Measurements from ENCODE around the gene ADAMTS13. TPM values are rescaled to one million over a fixed set of nuclear protein-coding genes. Genes with fewer than 3 reads are reported as not detected.

The ADAMTS13 gene
- total RNA-seq, 2 experiments from 2014 or later = 2.2 to 2.6 TPM

DNA sequence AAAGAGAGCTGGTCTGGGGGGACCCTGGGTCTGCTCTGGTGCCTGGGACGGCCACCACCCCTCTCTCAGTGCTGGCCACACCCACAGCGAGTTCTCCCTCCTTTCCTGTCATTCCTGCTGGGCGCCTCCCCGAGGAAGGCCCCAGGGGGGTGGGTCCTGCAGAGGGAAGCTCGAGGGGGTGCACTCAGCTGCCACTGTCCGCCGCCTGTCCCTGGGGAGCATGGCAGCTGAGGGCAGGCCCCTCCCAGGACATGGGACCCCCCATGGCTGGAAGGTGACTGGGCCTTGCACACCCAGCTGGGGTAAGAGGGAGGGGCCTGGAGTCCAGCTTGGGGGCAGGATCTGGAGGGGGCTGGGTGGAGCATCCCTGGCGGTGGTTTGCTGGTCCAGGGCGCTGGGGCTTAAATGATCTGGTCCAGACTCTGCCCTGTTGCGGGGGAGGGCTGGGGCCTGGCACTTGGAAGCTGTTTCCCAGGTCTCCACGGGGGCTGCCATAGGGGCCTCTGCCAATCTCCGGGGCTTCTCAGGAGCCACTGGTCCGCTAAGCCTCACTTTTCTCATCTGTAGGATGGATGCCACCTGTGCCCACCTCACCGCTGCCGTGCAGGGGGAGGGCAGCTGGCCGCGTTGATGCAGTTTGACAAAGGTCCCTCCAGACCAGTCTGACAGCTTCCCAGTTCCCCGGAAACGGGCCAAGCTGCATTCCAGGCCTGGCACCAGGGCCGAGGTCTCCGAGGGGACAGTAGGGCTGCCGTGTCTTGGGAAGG is 62.7 kb downstream of the ADAMTS13 start:
- ChIA-PET POLR2A (interaction anchor here (0.8 kb wide), 1 partner anchor 299 kb away, joined by 3 read pairs; no protein-coding TSS in a partner anchor), CTCF (interaction anchor here (1.5 kb wide), 2 partner anchors 24 to 299 kb away, joined by 3 read pairs; no protein-coding TSS in a partner anchor)
- Histone ChIP-seq H3K9me3 (ENCODE audit: control insufficient read depth in 1 of 2, insufficient read depth in 1 of 2, low read length in 2 of 2) (no peaks in the 10 kb centered on the region), H3K36me3 (ENCODE audit: insufficient read depth, low read length) (no peaks in the 10 kb centered on the region), H3K27me3 (ENCODE audit: control insufficient read depth in 1 of 2, insufficient read depth in 2 of 2, low read length in 2 of 2) (no peaks in the 10 kb centered on the region), H3K4me3 (ENCODE audit: low read length) (no peak overlapping the region), H3K27ac (ENCODE audit: low read depth in 1 of 2, low read length in 2 of 2) (no peak overlapping the region), H3K4me1 (ENCODE audit: insufficient read depth, low read length) (peaks cover 8% of the 10 kb centered on the region)
- intact Hi-C loops (cut with DNase I, micrococcal nuclease) = loop anchor here (5.0 kb wide), 2 partner anchors 133 to 508 kb away; partner anchors contain the start of gene GFI1B (in 1 of the 2)
- H3K4me1 Mint-ChIP-seq (ENCODE audit: low read depth) = peaks cover 9% of the 10 kb centered on the region
- H3K9me3 Mint-ChIP-seq = no peaks in the 10 kb centered on the region
- H3K27ac Mint-ChIP-seq = no peak overlapping the region
- H3K4me3 Mint-ChIP-seq = no peak overlapping the region
- ATAC-seq (ENCODE audit: poor library complexity) (no peak), DNase-seq (no peak)
- no peaks in the 10 kb centered on the region for H3K27me3 Mint-ChIP-seq
- H3K36me3 Mint-ChIP-seq (ENCODE audit: low read depth) = no peaks in the 10 kb centered on the region
- TF ChIP-seq, protein P1, sequence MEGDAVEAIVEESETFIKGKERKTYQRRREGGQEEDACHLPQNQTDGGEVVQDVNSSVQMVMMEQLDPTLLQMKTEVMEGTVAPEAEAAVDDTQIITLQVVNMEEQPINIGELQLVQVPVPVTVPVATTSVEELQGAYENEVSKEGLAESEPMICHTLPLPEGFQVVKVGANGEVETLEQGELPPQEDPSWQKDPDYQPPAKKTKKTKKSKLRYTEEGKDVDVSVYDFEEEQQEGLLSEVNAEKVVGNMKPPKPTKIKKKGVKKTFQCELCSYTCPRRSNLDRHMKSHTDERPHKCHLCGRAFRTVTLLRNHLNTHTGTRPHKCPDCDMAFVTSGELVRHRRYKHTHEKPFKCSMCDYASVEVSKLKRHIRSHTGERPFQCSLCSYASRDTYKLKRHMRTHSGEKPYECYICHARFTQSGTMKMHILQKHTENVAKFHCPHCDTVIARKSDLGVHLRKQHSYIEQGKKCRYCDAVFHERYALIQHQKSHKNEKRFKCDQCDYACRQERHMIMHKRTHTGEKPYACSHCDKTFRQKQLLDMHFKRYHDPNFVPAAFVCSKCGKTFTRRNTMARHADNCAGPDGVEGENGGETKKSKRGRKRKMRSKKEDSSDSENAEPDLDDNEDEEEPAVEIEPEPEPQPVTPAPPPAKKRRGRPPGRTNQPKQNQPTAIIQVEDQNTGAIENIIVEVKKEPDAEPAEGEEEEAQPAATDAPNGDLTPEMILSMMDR (IDR thresholded peaks at IDR 0.05) = no peak

DNA sequence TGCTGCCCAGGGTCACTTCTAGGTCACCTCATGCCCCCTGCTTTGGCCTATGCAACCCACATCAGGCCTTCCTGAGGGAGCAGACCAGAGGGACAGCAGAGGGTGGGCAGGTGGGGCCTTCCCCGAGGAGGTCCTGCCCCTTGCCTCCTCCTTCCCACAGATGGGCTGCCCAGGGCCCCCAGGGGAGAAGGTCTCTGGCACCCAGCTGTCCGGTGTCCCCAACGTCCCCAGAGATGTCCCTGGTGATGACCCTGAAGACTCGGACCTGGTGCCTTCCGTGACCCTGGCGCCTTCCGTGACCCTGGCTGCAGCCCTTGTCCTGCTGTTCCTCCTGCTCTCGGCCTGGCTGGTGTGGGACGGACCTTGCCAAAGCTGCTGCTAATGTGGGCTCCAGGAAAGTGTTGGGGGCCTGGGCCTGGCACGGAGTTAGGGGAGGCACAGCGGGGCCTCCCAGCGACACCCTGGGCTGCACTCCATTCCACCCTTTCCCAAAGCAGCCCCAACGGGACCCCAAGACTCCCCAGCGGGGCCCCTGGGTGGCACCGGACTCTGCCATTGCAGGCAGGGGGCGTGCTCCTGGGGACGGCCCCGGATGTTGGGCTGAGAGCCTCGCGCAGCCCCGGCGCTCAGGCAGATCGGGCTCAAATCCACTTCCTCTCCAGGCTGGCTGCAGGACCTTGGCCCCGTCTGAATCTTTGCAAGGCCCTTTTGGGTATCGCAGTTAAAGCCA is 63.5 kb downstream of the ADAMTS13 start:
- Histone ChIP-seq H3K36me3 (ENCODE audit: insufficient read depth, low read length) (no peaks in the 10 kb centered on the region), H3K27me3 (ENCODE audit: control insufficient read depth in 1 of 2, insufficient read depth in 2 of 2, low read length in 2 of 2) (no peaks in the 10 kb centered on the region), H3K4me1 (ENCODE audit: insufficient read depth, low read length) (peaks cover 6% of the 10 kb centered on the region), H3K4me3 (ENCODE audit: low read length) (no peak overlapping the region), H3K27ac (ENCODE audit: low read depth in 1 of 2, low read length in 2 of 2) (no peak overlapping the region), H3K9me3 (ENCODE audit: control insufficient read depth in 1 of 2, insufficient read depth in 1 of 2, low read length in 2 of 2) (no peaks in the 10 kb centered on the region)
- TF ChIP-seq, protein P1 (IDR thresholded peaks at IDR 0.05) = no peak
- no peak overlapping the region for H3K27ac Mint-ChIP-seq
- no peak overlapping the region for H3K4me3 Mint-ChIP-seq
- peaks cover 6% of the 10 kb centered on the region for H3K4me1 Mint-ChIP-seq (ENCODE audit: low read depth)
- ATAC-seq (ENCODE audit: poor library complexity) (peak; percentile 12), DNase-seq (peak in 4 of 14 experiments; percentile 15 to 45 (median 28))
- CTCF ChIA-PET = interaction anchor here (1.4 to 1.5 kb wide), 3 partner anchors 25 to 299 kb away, joined by 3 read pairs; no protein-coding TSS in a partner anchor
- intact Hi-C loops (cut with DNase I, micrococcal nuclease) = loop anchor here (1.0 to 5.0 kb wide), 6 partner anchors 78 to 508 kb away; partner anchors contain the start of gene GFI1B (in 1 of the 2)
- no peaks in the 10 kb centered on the region for H3K9me3 Mint-ChIP-seq
- POLR2A ChIA-PET = interaction anchor here (0.8 kb wide), 1 partner anchor 300 kb away, joined by 3 read pairs; no protein-coding TSS in a partner anchor
- H3K36me3 Mint-ChIP-seq (ENCODE audit: low read depth) = no peaks in the 10 kb centered on the region
- no peaks in the 10 kb centered on the region for H3K27me3 Mint-ChIP-seq

DNA sequence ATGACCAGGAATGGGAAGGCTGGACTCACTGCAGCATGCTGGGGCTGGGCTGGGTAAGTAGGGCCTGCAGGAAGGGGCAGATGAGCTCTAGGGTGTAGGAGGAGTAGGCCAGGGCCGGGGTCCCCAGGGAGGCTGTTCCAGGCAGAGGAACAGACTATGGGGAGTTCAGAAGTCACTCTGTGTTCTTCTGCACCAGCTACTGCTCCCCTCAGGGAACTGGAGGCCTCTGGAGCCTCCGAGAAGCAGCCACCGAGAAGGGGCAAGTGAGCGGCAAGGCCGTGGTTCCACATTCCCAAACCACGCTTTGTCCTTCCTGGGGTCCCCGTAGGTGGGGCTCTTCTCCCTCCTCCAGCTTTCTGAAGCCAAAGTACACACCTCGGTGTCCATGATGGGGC is 65.2 kb downstream of the ADAMTS13 start:
- H3K27ac Mint-ChIP-seq = peak overlapping the region; percentile 12
- ChIA-PET CTCF (interaction anchor here (1.2 to 1.6 kb wide), 3 partner anchors 69 to 301 kb away, joined by 3 to 6 read pairs (median 3); no protein-coding TSS in a partner anchor), POLR2A (interaction anchor here (1.5 to 2.0 kb wide), 2 partner anchors 22 to 456 kb away, joined by 4 to 8 read pairs; partner anchors contain the start of gene GTF3C5)
- H3K4me1 Mint-ChIP-seq (ENCODE audit: low read depth) = peaks cover 6% of the 10 kb centered on the region
- H3K9me3 ChIP-seq (ENCODE audit: control insufficient read depth in 1 of 2, insufficient read depth in 1 of 2, low read length in 2 of 2) = no peaks in the 10 kb centered on the region
- no peaks in the 10 kb centered on the region for H3K27me3 Mint-ChIP-seq
- no peak overlapping the region for H3K4me3 ChIP-seq (ENCODE audit: low read length)
- no peaks in the 10 kb centered on the region for H3K9me3 Mint-ChIP-seq
- H3K4me3 Mint-ChIP-seq = no peak overlapping the region
- peaks cover 0 to 3% of the 10 kb centered on the region in 2 experiments for H3K27me3 ChIP-seq (ENCODE audit: control insufficient read depth in 1 of 2, insufficient read depth in 2 of 2, low read length in 2 of 2)
- DNase-seq (no peak), ATAC-seq (ENCODE audit: poor library complexity) (no peak)
- H3K27ac ChIP-seq (ENCODE audit: low read depth in 1 of 2, low read length in 2 of 2) = no peak overlapping the region
- TF ChIP-seq, protein P1 (IDR thresholded peaks at IDR 0.05) = no peak
- H3K36me3 ChIP-seq (ENCODE audit: insufficient read depth, low read length) = no peaks in the 10 kb centered on the region
- intact Hi-C loops (cut with DNase I, micrococcal nuclease) = loop anchor here (2.0 to 5.0 kb wide), 3 partner anchors 135 to 510 kb away; partner anchors contain the start of gene GFI1B (in 1 of the 2)
- H3K36me3 Mint-ChIP-seq (ENCODE audit: low read depth) = no peaks in the 10 kb centered on the region
- peaks cover 6% of the 10 kb centered on the region for H3K4me1 ChIP-seq (ENCODE audit: insufficient read depth, low read length)

All from CD4-positive, alpha-beta T cell (primary cell).